GM10266 (cell line): ENCODE data around the gene RAD52.

Source experiments
- DNase-seq: peaks from one replicate; pipeline ENCODE4 v3.0.0; 2012; ENCODE audit errors: extremely low spot score
- TF ChIP-seq, protein P1 (sequence below): IDR thresholded peaks from 2 replicates; pipeline ENCODE4 v1.5.1; 2012; ENCODE audit warnings: mild to moderate bottlenecking, low read depth; ENCODE audit not compliant: control insufficient read depth, insufficient read depth; ENCODE audit errors: missing control alignments

RAD52 gene

GRCh38 chr12:910416-910815, 39.1 kb downstream of the RAD52 start:
- DNase-seq: no peak
- TF ChIP-seq, protein P1, sequence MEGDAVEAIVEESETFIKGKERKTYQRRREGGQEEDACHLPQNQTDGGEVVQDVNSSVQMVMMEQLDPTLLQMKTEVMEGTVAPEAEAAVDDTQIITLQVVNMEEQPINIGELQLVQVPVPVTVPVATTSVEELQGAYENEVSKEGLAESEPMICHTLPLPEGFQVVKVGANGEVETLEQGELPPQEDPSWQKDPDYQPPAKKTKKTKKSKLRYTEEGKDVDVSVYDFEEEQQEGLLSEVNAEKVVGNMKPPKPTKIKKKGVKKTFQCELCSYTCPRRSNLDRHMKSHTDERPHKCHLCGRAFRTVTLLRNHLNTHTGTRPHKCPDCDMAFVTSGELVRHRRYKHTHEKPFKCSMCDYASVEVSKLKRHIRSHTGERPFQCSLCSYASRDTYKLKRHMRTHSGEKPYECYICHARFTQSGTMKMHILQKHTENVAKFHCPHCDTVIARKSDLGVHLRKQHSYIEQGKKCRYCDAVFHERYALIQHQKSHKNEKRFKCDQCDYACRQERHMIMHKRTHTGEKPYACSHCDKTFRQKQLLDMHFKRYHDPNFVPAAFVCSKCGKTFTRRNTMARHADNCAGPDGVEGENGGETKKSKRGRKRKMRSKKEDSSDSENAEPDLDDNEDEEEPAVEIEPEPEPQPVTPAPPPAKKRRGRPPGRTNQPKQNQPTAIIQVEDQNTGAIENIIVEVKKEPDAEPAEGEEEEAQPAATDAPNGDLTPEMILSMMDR: no peak

- DNase-seq: no peak
- TF ChIP-seq, protein P1: no peak
Observed at GRCh38 chr12:909861-910260, 39.6 kb downstream of the RAD52 start.

- TF ChIP-seq, protein P1: no peak
- no peak for DNase-seq
Observed at GRCh38 chr12:907413-908185, 41.9 kb downstream of the RAD52 start.

DNA sequence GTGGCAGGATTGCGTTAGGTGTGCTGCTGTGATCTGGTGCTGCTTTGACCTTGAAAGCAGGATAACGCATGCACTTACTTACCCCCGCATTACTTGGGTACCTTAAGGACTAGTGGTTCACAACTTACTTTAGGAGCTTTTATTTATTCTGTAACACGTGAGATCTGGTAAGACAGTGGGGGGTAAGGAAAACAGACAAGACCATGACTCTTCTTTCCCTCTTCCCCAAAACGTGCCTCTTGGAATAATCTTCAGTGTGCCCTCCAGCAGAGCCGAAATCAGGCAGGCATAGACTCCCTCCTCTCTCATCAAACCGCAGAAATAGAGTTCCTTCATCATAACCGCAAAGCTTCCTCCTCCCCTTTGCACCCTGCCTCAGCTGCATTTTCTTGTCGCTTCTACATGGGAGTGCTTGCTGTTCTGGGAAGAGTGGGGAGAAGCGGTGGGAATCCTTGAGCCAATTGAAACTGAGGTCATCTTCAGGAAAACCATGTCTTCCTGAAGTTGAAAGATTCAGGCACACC, 43.4 kb downstream of the RAD52 start:
- no peak for DNase-seq
- TF ChIP-seq, protein P1: no peak

DNA sequence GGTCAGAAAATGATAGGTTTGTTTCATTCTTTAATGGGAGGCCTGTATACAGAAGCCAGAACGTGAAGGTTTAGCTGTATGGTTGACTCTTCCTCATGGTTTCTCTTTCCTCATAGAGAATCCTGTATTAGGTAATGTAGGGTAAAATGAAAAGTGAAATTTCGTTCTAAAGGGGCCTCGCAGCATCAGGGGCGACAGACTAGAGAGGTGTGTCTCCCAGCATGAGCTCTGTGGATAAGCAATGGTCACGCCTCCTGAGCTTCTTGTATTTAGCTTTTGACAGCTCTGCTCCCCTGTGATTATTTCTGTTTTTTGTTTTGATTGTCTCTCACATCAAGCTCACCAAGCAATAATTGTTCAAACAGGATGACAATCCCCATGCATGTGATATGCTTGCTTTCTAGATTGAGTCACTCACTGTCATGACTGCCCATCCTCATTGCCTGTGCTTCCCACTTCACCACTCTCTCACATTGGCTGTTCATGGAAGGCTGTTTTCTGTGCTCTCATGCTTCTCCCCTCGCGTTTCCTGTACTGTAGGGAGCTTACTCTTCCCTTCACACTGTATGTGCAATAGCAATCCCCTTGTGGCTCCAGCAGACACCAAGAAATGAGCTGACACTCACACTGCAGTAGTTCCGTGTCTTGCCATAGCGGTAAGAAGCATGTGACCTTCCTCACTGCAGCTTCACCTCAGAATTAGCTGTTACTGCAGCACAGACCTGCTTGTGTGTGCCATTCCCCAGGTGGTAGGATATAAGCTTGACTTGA, 44.0 kb downstream of the RAD52 start:
- DNase-seq: no peak

DNA sequence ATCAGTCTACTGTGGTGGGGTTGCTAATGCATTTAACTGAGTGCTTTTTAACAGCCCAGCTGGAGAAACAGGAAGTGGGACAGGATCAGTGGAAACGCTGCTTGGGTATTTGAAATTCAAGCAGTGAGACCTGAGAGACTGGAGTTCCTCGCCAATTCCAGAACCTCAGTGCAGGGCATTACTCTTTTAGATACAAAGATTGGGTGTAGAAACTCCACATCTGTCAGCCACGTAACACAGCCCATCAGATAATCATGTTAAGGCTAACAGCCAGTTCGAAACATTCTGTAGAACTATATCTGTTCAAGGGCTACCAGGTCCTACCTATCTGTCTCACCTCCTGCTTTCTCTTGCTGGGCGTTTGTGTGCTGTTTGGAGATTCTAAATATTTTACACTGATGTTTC, 45.5 kb downstream of the RAD52 start:
- TF ChIP-seq, protein P1: no peak
- no peak for DNase-seq

More for the DNA sequence above, 44.0 kb downstream of the RAD52 start:
- TF ChIP-seq, protein P1: no peak
